Endothelial cell of hepatic sinusoid (primary cell): ENCODE results near the gene BMI1.
"Not testable (repeated sequence)": the region's sequence is repeated elsewhere in the genome, so short reads cannot be mapped to it uniquely, and the experiment has no call there.

Experiments
- in situ Hi-C: cut with HindIII; loops from 2 replicates; pipeline ENCODE4 v1.10.0; 2017; ENCODE audit warnings: low sequenced_read_pairs

Gene BMI1

DNA sequence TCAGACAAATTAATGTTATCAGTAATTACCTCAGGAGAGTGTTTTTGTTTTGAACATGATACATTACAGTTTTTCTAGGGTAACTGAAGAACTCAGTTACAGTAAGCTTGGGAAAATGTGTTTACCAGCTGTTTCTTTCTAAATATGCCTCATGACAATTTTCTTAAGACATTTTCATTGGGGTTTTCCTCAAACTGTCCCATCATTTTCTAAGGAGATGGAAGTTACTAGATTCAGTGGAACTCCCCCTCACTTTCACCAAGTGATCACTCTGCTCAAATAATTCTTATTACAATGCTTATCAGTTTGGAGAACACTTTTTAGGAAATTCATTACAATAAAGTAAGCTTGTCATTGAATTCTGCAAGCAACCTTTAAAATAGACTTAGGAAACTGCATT, 18.0 kb downstream of the BMI1 start:
- in situ Hi-C loops = no loop called here

DNA sequence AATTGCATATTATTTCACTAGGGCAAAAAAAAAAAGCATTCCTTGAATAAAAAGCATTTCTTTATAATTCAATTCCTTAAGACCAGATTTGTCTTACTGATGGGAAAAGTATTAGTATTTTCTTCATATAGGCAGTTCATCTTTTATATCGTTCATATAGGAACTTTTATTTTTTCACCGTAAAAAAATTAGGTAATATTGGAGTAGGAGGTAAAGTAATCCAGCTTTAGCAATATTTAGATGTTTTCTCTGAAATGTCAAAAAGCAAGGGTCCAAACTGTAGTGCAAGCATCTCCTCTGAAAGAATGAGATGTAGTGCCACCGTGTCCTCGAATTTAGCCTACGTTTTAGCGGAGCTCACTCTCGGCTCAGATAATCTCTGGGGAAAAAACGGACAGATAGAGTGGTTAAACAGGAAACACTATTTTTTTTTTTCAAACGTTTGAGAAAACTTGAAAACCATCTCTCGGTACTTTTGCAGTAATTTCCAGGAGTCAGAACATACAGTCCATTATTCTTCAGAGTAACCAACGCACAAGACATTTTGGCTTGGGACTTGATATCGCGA, 18.9 kb downstream of the BMI1 start:
- in situ Hi-C loops = no loop called here

DNA sequence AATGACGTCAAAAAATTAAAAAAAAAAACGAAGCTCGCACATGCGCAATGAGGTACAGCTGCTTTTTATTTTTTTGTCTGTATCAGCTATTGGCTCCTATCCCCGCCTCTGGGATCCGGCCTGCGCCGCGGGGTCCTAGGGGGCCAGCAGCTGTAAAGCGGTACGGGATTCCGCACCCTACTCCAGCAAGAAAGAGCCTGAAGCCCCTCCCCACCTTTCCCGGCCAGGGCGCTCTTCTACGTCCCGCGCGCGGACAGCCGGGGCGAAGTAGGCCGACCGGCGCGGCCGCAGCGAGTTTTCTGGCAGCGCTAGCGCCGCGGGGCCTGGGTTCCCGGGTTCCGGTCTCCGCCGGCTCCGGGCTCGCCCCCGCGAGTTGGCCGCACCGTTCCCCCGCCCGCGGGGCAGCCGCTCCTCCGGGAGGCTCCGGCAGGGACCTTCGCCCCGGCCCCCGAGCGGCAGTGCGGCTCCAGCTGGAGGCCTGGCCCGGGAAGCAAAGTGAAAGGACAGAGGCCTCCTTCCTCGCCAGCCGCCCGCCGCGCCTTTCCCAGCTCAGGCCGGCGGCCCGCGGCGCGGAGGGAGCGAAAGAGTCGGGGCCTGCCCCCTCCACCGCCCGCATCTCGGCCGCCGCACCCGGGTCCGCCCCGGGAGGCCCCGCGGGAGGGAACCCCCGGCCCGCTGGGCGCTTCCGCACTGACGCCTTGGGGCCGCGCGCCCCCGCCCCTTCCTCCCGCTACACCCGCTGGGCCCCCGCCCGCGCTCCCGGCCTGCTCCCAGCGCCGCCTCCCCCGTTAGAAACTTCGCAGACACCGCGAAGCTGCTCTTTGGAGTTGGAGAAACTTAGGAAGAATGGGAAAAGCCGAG, 19.7 kb downstream of the BMI1 start:
- in situ Hi-C loops = no loop called here

DNA sequence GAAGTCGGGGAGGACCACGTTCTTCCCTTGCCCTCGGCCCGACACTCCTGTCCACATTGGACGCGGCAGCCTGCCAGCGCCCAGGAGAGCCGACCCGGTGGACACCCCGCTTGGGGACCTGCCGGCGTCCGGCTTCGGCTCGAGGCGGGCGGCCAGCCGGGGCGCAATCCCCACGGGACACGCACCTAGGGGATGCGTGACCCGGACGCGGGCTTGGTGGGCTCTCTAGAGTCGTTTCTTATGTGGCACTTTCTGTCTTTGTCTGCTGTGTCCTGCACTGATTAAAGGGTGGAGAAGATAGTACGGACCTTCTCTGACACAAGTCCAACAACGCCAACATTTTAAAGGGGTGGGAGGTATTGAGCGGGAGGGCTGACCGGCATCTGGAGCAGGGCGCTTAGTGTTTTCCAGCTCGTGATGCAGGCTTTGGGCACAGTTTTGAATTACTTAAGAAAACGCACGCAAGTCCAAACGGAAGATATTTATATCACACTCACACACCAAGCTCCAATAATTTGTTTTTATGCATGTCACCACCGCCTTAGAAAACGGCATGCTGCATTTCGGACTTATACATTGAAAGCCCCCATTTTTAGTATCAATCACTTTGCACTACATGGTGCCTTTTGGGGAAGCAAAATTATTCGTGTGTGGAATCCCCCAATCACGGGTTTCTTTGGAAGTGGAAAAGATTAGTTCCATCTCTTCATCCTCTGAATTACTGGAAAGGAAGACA, 20.5 kb downstream of the BMI1 start:
- in situ Hi-C loops = no loop called here

DNA sequence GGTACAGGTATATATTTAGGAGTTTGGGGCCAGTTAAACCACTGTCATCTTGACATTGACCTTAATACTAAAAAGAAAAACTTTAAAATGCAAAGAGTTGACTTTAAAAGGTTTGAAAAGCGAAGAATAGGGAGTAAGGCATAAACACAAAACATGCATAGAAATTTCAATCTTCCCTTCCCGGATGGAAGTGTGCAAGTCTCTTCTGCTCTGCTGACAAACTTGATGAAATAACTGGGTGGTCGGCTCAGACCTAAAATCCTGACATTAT, 21.0 kb downstream of the BMI1 start:
- in situ Hi-C loops = no loop called here

DNA sequence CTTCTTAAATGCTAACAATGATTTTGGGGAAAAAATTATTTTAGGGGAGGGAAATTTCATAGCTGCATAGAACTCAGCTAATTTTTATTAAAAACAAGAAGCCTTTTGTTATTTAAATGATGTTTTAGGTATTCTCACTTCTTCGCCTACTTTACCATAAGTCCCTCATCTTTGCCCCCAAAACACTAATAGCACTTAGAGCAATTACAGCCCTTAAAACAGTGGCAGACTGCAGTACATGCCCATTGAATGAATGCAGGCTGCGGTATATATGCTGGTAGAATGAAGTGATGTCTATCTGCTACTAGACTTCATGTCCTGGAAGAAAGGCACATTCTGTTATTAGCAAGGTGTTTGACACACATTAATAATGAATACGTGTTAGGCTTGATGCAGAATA, 21.5 kb downstream of the BMI1 start:
- in situ Hi-C loops = no loop called here

DNA sequence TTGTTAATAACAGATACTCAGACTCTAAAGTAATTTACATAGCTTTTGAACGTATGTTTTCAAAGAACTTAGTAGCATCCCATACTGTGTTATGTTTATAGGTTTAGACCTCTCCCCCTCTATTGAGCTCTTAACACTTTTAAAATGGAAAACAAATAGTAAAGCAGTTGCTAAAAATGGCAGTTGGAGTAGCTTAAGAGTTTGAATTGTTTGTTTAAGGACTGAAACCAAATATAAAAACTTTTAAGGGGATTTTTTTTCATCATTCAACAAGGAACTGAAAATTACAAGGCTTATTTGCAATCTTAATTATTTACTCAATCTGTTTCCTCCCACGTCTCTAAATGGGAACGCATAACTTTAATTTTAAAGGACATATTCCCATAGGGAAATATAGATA, 22.8 kb downstream of the BMI1 start:
- in situ Hi-C loops = no loop called here

DNA sequence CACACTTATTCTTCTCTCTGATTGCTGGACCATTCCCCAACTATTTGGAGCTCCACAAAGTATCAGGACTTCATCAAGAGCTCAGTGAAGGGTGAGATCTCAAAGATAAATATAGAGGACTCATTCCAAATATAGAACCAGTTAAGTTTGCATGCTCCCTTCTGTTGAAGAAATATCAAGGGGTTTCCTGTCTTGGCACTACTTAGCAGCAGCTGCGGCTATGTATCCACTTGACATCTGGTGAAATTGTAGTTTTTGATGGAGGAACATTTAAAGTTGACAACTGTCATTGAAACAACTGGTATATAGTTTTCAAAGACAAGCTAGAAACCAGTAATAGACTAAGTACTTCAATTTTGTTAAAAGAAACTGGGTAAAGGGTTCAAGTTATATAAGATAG, 23.4 kb downstream of the BMI1 start:
- in situ Hi-C loops = no loop called here

DNA sequence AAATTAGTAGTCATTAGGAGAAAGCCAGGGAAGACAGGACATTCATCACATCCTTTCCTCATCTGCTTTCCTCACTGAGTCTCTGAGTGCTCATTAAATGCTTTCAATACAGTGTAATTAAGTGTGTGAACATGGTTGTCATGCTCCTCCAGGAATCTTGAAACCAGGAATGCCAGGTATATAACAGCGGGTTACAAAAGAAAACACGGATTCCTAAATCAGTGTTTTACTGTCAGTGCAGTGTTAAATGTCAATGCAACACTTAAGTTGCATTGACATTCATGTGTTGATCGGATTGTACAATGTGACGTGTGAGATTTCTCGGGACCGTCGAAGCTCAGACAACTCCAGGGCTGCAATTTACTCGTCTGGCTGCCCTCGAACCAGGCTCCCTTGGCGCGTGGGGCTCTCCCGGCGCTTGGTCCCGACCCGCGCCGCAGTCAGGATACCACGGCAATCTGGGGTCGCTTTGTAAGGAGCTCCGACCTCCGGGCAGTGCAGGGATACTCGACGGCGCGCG, 23.9 kb downstream of the BMI1 start:
- in situ Hi-C loops = no loop called here

DNA sequence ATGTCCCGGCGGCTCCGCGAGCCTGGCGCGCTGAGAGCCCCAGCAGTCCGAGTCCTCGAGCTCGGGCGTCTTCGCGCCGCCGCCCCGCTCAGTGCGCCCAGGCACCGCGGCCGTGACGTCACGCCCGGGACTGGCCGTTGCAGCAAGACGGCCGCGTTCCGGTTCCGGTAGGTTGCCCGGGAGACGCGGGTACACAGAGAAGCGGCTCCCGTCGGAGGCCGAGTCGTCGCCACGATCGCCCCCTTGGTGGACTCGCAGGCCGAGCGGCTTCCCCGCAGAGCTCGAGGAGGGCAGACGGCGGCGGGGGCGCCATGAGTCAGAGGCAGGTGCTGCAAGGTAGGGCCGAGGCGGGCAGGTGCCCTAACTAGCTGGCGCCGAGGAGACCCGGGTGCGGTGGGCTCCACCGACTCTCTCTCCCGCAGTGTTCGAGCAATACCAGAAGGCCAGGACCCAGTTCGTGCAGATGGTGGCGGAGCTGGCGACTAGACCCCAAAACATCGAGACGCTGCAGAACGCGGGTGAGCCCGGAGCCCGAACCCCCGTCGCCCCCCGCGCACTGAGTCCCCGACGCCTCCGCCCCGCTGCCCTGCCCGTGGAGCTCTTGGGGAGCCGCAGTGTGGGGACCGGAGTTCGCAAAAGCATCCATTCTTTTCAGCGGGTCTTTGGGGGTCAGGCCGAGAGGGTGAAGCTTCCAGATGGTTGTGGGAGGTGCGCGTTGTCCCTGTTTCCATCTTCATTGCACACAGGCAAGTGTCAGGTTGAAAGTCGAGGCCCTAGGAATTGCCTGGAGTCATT, 24.6 kb downstream of the BMI1 start, which contains the start of gene SPAG6:
SPAG6 (plus strand) TSS at position 196 of the 795 bp plus-strand sequence; CDS start at position 312, 116 bp downstream.
- in situ Hi-C loops = no loop called here

DNA sequence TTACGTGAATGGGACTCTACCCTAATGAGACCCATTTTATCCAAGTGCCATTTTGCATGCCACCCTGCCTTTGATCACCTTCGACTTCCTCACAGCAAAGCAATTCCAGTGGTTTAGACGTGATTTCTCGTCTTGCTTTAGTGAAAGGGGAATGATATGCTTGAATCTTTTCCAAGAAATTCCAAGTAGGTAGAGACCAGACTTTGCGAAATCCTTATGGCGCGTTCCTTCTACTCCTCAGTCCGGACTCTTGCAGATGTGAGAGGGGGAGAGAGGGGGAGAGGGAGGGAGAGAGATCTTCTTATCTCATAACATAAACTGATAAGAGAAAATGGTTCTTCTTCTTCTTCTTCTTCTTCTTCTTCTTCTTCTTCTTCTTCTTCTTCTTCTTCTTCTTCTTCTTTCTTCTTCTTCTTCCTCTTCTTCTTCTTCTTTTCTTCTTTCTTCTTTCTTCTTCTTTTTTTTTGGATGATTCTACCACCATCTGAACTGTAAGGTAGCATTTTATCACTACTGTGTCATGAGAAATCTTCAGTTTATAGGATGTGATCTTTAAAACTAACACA, 25.3 kb downstream of the BMI1 start:
- in situ Hi-C loops = no loop called here

DNA sequence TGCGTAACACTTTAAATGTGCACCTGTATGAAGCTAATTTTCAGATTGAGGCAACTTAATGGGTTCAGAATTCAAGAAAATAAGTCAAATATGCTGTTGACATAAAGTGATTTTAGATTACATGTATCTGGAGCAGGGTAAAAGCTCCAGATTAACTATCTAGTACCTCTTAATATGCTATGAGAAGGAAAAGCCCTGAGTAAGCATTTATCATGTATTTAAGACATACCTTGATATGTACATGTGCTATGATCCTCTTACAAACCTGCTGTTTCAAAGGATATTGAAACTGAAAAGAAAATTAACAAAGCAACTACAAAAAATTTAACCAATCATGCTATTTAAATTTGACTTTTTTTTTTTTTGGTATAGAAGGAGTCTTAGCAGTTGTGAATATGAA, 28.9 kb downstream of the BMI1 start:
- in situ Hi-C loops = no loop called here

DNA sequence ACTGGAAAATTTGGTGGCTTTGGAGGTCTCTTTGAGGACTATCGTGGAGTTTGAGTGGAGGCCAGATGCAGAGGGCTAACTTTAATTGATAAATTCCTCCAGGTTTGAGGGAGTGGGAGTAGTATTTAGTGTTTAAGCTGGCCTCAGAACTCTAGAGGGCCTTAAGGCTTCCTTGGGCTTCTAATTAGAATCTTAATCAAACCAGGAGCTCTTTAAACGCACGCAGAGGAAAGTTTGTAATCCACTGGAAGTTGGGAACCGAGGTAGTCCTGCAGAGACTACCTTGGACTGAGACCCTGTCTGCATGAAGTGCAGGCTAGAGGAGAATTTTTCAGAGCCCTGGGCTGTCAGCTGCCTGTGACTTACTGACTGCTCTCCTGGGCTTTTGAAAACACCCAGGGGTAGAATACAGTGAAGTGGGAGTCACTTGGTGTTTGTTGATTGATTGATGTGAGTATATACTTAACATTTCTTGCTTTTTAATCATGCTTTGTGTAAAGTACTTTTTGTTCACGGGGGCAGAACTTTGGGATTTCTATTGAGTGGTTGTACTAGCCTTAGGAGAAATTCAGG, 30.3 kb downstream of the BMI1 start:
- in situ Hi-C loops = no loop called here

DNA sequence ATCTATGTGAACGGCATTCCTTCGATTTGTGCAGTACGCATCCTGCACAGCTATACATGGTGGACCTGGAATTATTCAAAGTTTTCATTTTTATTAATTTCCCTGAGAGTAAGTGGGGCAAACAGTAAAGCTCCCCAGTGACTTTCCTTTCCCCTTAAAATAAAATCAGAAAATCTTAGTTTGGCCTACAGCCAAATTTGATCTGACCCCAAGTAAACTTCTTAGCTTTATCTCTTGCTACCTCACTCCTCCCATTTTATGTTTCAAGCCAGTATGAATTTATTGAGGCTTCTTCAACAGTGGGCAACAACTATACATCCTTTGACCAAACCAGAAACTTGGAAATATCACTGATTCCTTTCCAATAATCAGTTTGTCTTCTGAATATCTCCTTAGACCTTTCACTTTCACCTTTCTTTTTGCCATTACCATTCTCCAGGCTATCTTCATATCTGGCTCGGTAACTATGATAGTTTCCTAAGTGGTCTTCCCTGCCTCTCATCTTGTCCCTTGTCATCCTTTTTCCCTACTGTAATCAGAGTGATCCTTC, 35.5 kb downstream of the BMI1 start:
- in situ Hi-C loops = no loop called here

DNA sequence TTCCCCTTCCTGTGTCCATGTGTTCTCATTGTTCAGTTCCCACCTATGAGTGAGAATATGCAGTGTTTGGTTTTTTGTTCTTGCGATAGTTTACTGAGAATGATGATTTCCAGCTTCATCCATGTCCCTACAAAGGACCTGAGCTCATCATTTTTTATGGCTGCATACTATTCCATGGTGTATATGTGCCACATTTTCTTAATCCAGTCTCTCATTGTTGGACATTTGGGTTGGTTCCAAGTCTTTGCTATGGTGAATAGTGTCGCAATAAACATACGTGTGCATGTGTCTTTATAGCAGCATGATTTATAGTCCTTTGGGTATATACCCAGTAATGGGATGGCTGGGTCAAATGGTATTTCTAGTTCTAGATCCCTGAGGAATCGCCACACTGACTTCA, 36.9 kb downstream of the BMI1 start:
- in situ Hi-C loops = not testable (repeated sequence)

DNA sequence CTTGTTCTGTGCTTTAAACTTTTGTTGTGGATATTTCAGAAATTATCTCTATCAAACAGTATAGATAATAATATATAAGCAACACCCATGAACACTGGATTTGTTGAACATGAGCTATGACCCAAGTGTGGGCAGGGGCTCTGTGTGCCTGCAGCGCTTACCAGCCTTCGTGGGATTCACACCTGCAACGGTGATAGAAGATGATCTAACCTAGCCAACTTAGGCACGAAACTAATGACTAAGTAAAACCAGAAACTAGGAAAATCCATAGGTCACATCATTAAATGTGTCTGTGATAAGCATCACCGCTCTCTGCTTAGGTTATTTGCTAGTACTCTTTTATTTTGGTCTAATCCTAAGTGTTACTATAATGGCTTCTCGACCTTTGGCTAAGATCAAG, 42.4 kb downstream of the BMI1 start:
- in situ Hi-C loops = no loop called here

DNA sequence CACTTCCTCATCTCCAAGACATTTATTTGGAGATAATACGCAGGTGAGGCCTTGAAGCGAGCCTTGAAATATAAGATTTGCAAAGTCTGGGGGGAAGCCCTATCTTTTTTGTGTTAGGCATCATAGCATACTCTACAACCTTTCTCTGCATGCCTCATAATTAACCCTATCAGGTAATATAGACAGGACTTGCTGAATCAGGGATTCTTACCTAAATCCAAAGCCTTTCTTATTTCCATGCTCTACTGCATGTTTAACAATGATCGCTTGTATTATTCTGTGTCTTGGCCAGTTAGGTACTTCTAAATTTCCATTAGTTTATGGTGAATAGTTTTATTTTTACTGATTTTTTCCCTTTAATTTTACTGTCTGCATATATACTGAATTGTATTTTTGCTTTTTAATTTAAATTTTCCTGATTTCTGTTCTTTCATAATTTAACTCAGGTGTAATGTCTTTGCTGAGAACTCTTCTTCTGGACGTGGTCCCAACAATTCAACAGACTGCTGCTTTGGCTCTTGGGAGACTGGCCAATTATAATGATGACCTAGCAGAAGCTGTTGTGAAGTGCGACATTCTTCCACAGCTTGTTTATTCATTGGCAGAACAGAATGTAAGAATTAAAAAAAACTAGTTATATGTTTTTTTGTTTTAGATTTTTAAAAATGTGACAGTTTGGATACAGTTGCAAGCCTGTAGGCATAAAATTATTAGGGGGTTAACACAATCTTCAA, 43.7 kb downstream of the BMI1 start:
- in situ Hi-C loops = no loop called here

DNA sequence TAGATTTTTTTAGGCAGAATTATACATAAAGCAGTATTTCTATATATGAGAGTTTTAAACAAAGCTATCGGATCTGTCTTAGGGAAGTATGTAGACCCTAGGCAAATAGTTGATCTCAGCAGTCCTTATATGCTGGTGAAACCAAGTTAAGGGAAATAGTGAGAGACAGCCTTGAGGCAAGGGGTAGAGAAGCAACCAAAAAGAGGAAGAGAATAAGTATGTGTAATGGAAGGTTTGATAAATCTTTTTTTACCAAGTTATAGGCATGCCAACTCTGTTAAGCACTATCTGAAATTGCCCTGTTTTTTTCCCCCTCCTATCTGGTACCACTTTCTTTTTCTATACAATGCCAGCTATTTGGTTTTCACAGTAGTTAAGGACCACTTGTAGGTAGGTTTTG, 44.3 kb downstream of the BMI1 start:
- in situ Hi-C loops = no loop called here

DNA sequence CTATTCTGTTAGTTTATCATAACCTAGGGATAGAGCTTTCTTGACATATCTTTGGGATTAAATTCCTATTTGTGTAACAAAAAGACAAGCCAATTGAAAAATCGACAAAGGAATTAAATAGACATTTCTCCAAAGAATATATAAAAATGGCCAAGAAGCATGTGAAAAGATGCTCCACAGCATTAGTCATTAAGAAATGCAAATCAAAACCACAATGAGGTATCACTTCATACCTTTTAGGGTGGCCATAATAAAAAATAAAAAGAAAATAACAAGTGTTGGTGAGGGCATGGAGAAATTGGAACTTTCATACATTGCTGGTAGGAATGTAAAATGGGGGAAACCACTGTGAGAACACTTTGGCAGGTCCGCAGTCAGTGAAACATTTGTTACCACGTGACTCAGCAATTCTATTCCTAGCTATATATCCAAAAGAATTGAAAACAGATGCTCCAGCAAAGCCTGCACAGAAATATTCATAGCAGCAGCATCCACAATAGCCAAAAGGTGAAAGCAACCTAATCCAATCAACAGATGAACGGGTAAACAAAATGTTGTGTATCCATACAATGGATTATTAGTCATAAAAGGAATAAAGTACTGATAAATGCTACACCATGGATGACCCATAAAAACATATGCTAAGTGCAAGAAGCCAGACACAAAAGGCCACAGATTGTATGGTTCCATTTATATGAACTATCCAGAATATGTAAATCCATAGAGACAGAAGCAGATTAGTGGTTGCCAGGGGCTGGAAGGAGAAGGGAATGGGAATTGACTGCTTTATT, 44.9 kb downstream of the BMI1 start:
- in situ Hi-C loops = no loop called here
